ENCODE results near the gene FOXS1.

Gene FOXS1

DNA sequence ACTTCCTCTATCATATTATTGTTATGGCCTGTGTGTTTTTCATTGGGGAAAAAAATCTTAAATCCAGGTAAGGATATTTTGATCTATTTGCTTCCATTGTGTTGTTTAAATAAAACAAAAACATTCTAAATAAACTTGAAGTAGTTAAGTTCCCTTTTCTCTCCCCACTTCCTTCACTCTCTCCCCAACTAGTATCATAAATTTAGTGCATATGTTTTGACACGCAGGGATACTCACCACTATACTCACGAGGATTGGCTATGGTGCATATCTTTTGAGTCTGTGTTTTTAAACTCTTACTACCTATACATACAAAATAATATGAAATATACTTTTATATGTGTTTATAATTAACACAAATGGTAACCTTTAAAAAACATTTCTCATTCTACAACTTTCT, 30.3 kb upstream of the FOXS1 start:
- ChIA-PET POLR2A (no interaction called here), CTCF (interaction anchor here (0.7 kb wide), 1 partner anchor 253 kb away, joined by 3 read pairs; no protein-coding TSS in a partner anchor)
- H3K4me3 ChIP-seq (ENCODE audit: low read depth, low read length): no peak overlapping the region
- TF ChIP-seq, protein P1, sequence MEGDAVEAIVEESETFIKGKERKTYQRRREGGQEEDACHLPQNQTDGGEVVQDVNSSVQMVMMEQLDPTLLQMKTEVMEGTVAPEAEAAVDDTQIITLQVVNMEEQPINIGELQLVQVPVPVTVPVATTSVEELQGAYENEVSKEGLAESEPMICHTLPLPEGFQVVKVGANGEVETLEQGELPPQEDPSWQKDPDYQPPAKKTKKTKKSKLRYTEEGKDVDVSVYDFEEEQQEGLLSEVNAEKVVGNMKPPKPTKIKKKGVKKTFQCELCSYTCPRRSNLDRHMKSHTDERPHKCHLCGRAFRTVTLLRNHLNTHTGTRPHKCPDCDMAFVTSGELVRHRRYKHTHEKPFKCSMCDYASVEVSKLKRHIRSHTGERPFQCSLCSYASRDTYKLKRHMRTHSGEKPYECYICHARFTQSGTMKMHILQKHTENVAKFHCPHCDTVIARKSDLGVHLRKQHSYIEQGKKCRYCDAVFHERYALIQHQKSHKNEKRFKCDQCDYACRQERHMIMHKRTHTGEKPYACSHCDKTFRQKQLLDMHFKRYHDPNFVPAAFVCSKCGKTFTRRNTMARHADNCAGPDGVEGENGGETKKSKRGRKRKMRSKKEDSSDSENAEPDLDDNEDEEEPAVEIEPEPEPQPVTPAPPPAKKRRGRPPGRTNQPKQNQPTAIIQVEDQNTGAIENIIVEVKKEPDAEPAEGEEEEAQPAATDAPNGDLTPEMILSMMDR (IDR thresholded peaks at IDR 0.05; ENCODE audit: insufficient read depth, low read length, missing control alignments): no peak
- no peak for DNase-seq (ENCODE audit: low read depth, low spot score)

DNA sequence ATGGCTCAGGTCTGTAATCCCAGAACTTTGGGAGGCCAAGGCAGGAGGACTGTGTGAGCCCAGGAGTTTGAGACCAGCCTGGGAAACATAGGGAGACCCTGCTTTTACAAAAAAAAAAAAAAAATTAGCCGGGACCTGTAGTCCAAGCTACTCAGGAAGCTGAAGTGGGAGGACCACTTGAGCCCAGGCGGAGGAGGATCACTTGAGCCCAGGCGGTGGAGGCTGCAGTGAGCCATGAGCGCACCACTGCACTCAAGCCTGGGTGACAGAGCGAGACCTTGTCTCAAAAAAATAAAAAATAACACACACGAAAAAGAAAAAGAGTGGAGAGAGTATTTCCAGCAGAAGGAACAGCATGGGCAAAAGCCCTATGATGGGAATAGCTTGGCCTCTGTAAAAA, 27.0 kb upstream of the FOXS1 start:
- POLR2A ChIA-PET: no interaction called here
- no peak overlapping the region for H3K4me3 ChIP-seq (ENCODE audit: low read depth, low read length)
- TF ChIP-seq, protein P1 (IDR thresholded peaks at IDR 0.05; ENCODE audit: insufficient read depth, low read length, missing control alignments): no peak
- CTCF ChIA-PET: interaction anchor here (0.7 to 3.3 kb wide), 8 partner anchors 9 to 220 kb away, joined by 3 to 18 read pairs (median 4); partner anchors contain the start of gene FOXS1
- no peak for DNase-seq (ENCODE audit: low read depth, low spot score)

DNA sequence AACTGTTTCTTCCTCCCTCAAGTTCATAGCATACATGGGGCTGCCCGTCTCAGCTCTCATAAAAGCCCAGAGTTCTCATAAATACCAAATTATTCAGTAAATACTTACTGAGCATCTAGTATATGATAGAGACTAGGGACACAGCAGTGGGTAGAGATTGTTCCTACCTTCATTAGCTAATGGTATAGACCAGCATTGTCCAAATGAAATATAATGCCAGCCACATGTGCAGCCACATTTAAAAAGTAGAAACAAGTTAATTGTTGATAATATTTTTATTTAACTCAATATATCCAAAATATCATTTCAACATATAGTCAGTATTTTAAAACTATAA, 26.2 kb upstream of the FOXS1 start:
- ChIA-PET POLR2A (no interaction called here), CTCF (interaction anchor here (1.0 to 3.3 kb wide), 6 partner anchors 16 to 221 kb away, joined by 3 to 18 read pairs (median 4); partner anchors contain the start of gene FOXS1)
- TF ChIP-seq, protein P1 (IDR thresholded peaks at IDR 0.05; ENCODE audit: insufficient read depth, low read length, missing control alignments): no peak
- no peak overlapping the region for H3K4me3 ChIP-seq (ENCODE audit: low read depth, low read length)
- no peak for DNase-seq (ENCODE audit: low read depth, low spot score)

GRCh38 chr20:31870726-31871617, 25.6 kb upstream of the FOXS1 start:
- DNase-seq (ENCODE audit: low read depth, low spot score): no peak
- ChIA-PET CTCF (interaction anchor here (1.1 to 3.3 kb wide), 4 partner anchors 15 to 164 kb away, joined by 3 to 18 read pairs (median 8); partner anchors contain the start of gene FOXS1), POLR2A (no interaction called here)
- TF ChIP-seq, protein P1 (IDR thresholded peaks at IDR 0.05; ENCODE audit: insufficient read depth, low read length, missing control alignments): no peak
- H3K4me3 ChIP-seq (ENCODE audit: low read depth, low read length): no peak overlapping the region

DNA sequence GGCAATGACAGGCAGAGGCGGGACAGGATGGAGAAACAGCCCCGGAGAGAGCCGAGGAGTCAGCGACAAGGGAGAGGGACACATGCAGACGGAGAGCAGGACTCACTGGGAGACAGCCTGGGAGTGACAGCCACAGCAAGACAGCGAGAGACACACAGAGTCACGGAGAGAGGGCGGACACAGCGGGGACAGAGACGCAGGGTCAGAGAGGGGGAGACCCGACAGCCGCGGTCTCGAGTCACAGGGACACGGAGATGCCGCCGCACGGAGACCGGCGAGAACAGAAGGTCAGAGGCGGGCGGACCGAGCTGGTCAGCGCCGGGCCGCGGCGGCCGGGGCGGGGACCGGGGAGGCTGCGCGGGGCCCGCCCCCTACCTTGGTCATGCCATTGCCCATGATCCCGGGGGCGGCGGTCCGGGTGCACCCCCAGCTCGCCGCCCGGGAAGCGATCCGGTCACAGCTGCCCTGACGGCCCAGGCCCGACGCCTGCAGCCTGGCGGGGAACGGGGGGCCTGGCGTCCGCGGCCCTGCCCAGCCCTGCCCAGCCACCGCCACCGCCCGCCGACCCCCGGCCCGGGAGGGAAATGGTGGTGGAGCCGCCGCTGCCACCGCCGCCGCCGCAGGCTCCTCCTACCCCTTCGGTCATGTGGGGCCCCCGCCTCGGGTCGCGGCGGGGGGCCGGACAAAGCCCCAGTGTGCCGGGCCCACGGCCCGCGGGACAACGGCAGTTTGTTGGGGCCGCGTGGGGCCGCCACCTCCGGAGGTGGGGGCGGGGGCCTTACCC, 24.7 kb upstream of the FOXS1 start, which contains the start of the genes DUSP15 and TTLL9:
DUSP15 (minus strand) TSS at position 586 of the 784 bp plus-strand sequence; CDS start at position 396, 190 bp downstream.
TTLL9 (plus strand) TSS at position 693 of the 784 bp plus-strand sequence. CDS start 493 bp downstream, outside the sequence.
- CTCF ChIA-PET: interaction anchor here (1.1 to 3.3 kb wide), 3 partner anchors 15 to 17 kb away, joined by 6 to 18 read pairs (median 13); no protein-coding TSS in a partner anchor
- POLR2A ChIA-PET: no interaction called here
- TF ChIP-seq, protein P1 (IDR thresholded peaks at IDR 0.05; ENCODE audit: insufficient read depth, low read length, missing control alignments): no peak
- H3K4me3 ChIP-seq (ENCODE audit: low read depth, low read length): peak within 1 kb of the TSS; percentile 27
- no peak for DNase-seq (ENCODE audit: low read depth, low spot score)

GRCh38 chr20:31869673-31869941, 24.2 kb upstream of the FOXS1 start:
- ChIA-PET POLR2A (no interaction called here), CTCF (interaction anchor here (1.0 to 3.4 kb wide), 3 partner anchors 14 to 23 kb away, joined by 3 to 16 read pairs (median 6); no protein-coding TSS in a partner anchor)
- TF ChIP-seq, protein P1 (IDR thresholded peaks at IDR 0.05; ENCODE audit: insufficient read depth, low read length, missing control alignments): no peak
- no peak overlapping the region for H3K4me3 ChIP-seq (ENCODE audit: low read depth, low read length)
- no peak for DNase-seq (ENCODE audit: low read depth, low spot score)
